NB4 (cell line): ENCODE results near the gene FUCA2.
A peak's percentile ranks its signal among the peaks of the same experiment; 100 is the strongest.
"Not testable (repeated sequence)": the region's sequence is repeated elsewhere in the genome, so short reads cannot be mapped to it uniquely, and the experiment has no call there.

ENCODE experiments used
- DNase-seq: peaks from one replicate; pipeline ENCODE4 v3.0.0; 2010; ENCODE audit warnings: low read depth
- H3K4me3 ChIP-seq: one replicate; pipeline ENCODE4 v1.5.1; 2011; ENCODE audit warnings: mild to moderate bottlenecking, low read depth, low read length, moderate library complexity
- CTCF ChIP-seq: IDR thresholded peaks from one replicate; pipeline ENCODE4 v1.5.1; 2012; ENCODE audit warnings: low read depth, low read length
- MAX ChIP-seq: IDR thresholded peaks from 2 replicates; pipeline ENCODE4 v1.6.1; 2011; ENCODE audit warnings: low read depth, low read length
- MYC ChIP-seq: IDR thresholded peaks from 2 replicates; pipeline ENCODE4 v1.6.1; 2011; ENCODE audit warnings: low read depth, low read length
- POLR2A ChIP-seq: IDR thresholded peaks from 2 replicates; pipeline ENCODE4 v1.6.1; 2011; ENCODE audit warnings: mild to moderate bottlenecking; ENCODE audit not compliant: insufficient read length; ENCODE audit errors: extremely low read depth

The FUCA2 gene

GRCh38 chr6:143457563-143458359 is 53.8 kb downstream of the FUCA2 start:
- no peak for DNase-seq

GRCh38 chr6:143451531-143451930 is 60.0 kb downstream of the FUCA2 start:
- DNase-seq = peak; percentile 65
- TF ChIP-seq MYC = no peak
- peak overlapping the region; percentile 96 for H3K4me3 ChIP-seq

More at GRCh38 chr6:143457563-143458359, 53.8 kb downstream of the FUCA2 start:
- no peak for TF ChIP-seq POLR2A
- no peak for TF ChIP-seq CTCF
- TF ChIP-seq MYC = no peak
- TF ChIP-seq MAX = no peak
- no peak overlapping the region for H3K4me3 ChIP-seq

- H3K4me3 ChIP-seq = peak within 1 kb of the TSS; percentile 96
- TF ChIP-seq MAX = peak; percentile 74
- TF ChIP-seq MYC = peak; percentile 92
- TF ChIP-seq CTCF = no peak
- TF ChIP-seq POLR2A = peak; percentile 74
Measured at GRCh38 chr6:143450453-143451371, 60.8 kb downstream of the FUCA2 start, which contains the start of the genes ADAT2 and PEX3. Gene ADAT2, minus strand, starts transcription at chr6:143450695. Its CDS starts 37 bp downstream, at chr6:143450658. Gene PEX3, plus strand, starts transcription at chr6:143450805. Its CDS starts 238 bp downstream, at chr6:143451043.

GRCh38 chr6:143449714-143450452 is 61.6 kb downstream of the FUCA2 start:
- DNase-seq = peak; percentile 68
- peak; percentile 79 for TF ChIP-seq MYC
- TF ChIP-seq CTCF = no peak
- TF ChIP-seq POLR2A = no peak
- TF ChIP-seq MAX = peak; percentile 80
- H3K4me3 ChIP-seq = peak overlapping the region; percentile 96

More at GRCh38 chr6:143450453-143451371, 60.8 kb downstream of the FUCA2 start, which contains the start of the genes ADAT2 and PEX3:
- peak; percentile 98 for DNase-seq

- H3K4me3 ChIP-seq = peak overlapping the region; percentile 96
- TF ChIP-seq MYC = no peak
- DNase-seq = no peak
Measured at GRCh38 chr6:143449082-143449713, 62.3 kb downstream of the FUCA2 start.

GRCh38 chr6:143447865-143448264 is 63.7 kb downstream of the FUCA2 start:
- not testable (repeated sequence) for DNase-seq, H3K4me3 ChIP-seq
